ENCODE data around the gene C2orf68.
"Not testable (repeated sequence)": the region's sequence is repeated elsewhere in the genome, so short reads cannot be mapped to it uniquely, and the experiment has no call there.

C2orf68 gene

DNA sequence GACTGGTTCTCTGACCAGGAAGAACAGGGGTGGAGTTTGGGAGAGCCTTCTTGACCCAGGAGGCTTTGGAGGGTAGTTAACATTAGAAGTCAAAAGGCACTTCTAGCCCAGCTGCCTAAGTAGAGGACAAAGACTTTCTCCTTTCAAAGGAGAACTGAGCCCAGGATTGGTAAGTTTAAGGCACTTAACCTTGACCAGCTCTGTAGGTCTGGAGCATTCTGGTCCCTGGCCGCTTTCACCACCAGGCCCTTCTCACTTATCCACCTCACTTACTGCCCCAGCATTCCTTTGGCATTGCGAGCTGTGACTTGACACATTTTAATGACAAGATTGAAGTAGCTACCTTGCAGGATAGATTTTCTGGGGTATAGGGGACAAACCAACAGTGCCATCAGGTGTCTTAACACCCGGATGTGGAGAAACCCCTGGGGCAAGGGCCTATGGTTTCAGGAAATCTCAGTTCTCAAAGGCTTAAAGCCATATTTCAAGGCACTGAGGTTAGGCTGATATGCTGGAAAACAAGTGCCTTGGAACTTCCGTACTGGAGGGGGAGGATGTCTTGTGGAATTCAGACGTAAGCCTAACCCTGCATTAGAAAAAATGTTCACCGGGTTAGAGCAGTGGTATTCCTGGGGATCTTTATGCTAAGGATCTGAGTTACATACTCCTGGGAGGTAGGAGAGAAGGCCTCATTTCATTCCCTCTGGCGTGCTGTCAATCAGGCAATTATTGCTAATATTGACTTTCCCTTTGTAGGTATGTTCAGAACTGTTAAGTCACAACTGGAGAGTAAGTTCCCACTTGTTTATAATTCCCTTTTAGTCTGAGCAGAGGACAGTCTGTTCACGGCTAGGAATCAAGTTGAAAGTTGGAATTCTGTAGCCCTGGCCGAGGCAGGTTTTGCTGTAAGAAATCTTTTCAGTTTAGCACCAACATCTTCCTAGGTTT lies 4.3 kb downstream of the C2orf68 start:
- no peaks in the 10 kb centered on the region for H3K9me3 ChIP-seq (ENCODE audit: control insufficient read depth, low read length)
- no peak overlapping the region for H3K4me3 ChIP-seq (ENCODE audit: extremely low read depth, insufficient read depth, low read length, poor library complexity, severe bottlenecking)
- WGBS, 2 experiments (ENCODE audit: insufficient coverage in 2 of 2), result 94 to 98% methylated on average over 5 to 7 of the region's 9 CpGs
- peaks cover 37% of the 10 kb centered on the region for H3K36me3 ChIP-seq (ENCODE audit: control insufficient read depth, insufficient read depth, low read length)
- peaks cover 21% of the 10 kb centered on the region for H3K4me1 ChIP-seq (ENCODE audit: control insufficient read depth, insufficient read depth, low read length, poor library complexity, severe bottlenecking)
- no peak overlapping the region for H3K27ac ChIP-seq (ENCODE audit: low read depth, low read length, severe bottlenecking)

DNA sequence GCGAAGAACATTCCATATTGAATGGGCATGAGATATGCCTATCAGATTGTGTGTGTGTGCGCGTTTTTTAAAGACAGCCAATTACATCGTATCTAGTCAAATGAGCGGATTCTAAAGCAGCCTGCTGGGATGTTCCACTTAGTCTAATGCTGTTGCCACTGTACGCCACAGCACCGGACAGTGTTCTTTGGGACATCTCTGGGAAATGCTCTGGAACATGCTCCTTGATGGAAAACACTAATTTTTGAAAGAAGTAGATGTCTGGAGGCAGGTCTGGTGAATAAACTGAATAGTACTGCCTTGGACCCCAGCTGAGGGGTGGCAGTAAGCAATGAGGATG lies 5.8 kb downstream of the C2orf68 start:
- H3K4me3 ChIP-seq (ENCODE audit: extremely low read depth, insufficient read depth, low read length, poor library complexity, severe bottlenecking), result no peak overlapping the region
- peak overlapping the region; percentile 62 for H3K27ac ChIP-seq (ENCODE audit: low read depth, low read length, severe bottlenecking)
- no peaks in the 10 kb centered on the region for H3K9me3 ChIP-seq (ENCODE audit: control insufficient read depth, low read length)
- H3K36me3 ChIP-seq (ENCODE audit: control insufficient read depth, insufficient read depth, low read length), result peaks cover 37% of the 10 kb centered on the region
- peaks cover 21% of the 10 kb centered on the region for H3K4me1 ChIP-seq (ENCODE audit: control insufficient read depth, insufficient read depth, low read length, poor library complexity, severe bottlenecking)
- WGBS, 2 experiments (ENCODE audit: insufficient coverage in 2 of 2), result 94 to 97% methylated on average over 7 of the region's 7 CpGs

- Histone ChIP-seq H3K4me1 (ENCODE audit: control insufficient read depth, insufficient read depth, low read length, poor library complexity, severe bottlenecking) (peaks cover 21% of the 10 kb centered on the region), H3K9me3 (ENCODE audit: control insufficient read depth, low read length) (no peaks in the 10 kb centered on the region), H3K36me3 (ENCODE audit: control insufficient read depth, insufficient read depth, low read length) (peaks cover 39% of the 10 kb centered on the region), H3K4me3 (ENCODE audit: extremely low read depth, insufficient read depth, low read length, poor library complexity, severe bottlenecking) (no peak overlapping the region), H3K27ac (ENCODE audit: low read depth, low read length, severe bottlenecking) (peak overlapping the region; percentile 62)
- 91 to 93% methylated on average over 3 of the region's 4 CpGs for WGBS, 2 experiments (ENCODE audit: insufficient coverage in 2 of 2)
Measured at GRCh38 chr2:85605406-85606115, 6.3 kb downstream of the C2orf68 start.

DNA sequence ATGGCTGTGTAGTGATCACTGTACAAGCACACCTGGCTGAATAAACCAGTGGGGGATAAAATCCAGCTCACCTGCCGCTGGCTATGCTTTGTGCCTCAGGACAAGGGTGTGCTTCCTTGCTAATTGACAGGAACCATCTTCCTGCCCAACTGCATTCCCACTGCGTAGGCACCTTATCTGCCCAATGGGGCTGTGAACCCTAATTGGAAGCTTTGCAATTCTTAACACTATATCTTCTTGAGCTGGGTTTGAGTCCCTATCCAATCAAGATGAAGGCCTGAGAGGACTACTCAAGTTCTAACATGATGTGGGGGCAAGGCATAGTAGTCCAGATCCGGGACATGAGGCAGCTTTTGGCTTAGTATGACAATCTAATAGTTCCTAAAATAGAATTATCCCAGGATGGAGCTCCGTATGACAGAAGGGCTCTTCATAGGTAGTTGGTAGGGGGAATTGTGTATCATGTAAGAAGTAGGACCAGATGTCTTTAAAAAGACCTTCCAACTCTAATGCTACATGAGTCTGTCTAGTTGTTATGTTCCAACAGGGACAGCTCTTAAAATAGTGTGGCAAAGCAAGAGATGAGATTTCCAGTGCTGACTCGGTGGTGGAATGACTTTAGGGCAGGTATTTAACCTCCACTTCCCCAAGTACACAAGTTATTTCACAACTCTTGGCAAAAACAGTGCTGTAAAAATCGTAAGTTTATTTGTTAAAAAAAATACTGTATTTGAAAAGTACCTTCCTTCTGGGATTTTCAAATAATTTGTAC lies 7.1 kb downstream of the C2orf68 start:
- no peak overlapping the region for H3K27ac ChIP-seq (ENCODE audit: low read depth, low read length, severe bottlenecking)
- WGBS, 2 experiments (ENCODE audit: insufficient coverage in 2 of 2), result 94 to 100% methylated on average over 2 to 3 of the region's 6 CpGs
- H3K4me3 ChIP-seq (ENCODE audit: extremely low read depth, insufficient read depth, low read length, poor library complexity, severe bottlenecking), result no peak overlapping the region
- peaks cover 21% of the 10 kb centered on the region for H3K4me1 ChIP-seq (ENCODE audit: control insufficient read depth, insufficient read depth, low read length, poor library complexity, severe bottlenecking)
- H3K36me3 ChIP-seq (ENCODE audit: control insufficient read depth, insufficient read depth, low read length), result peaks cover 32% of the 10 kb centered on the region
- H3K9me3 ChIP-seq (ENCODE audit: control insufficient read depth, low read length), result no peaks in the 10 kb centered on the region

- WGBS, 2 experiments (ENCODE audit: insufficient coverage in 2 of 2), result 86 to 100% methylated on average over 2 to 3 of the region's 3 CpGs
- not testable (repeated sequence) for H3K9me3 ChIP-seq (ENCODE audit: control insufficient read depth, low read length); H3K27ac ChIP-seq (ENCODE audit: low read depth, low read length, severe bottlenecking); H3K4me3 ChIP-seq (ENCODE audit: extremely low read depth, insufficient read depth, low read length, poor library complexity, severe bottlenecking)
- H3K4me1 ChIP-seq (ENCODE audit: control insufficient read depth, insufficient read depth, low read length, poor library complexity, severe bottlenecking), result peaks cover 21% of the 10 kb centered on the region
- peaks cover 34% of the 10 kb centered on the region for H3K36me3 ChIP-seq (ENCODE audit: control insufficient read depth, insufficient read depth, low read length)
Measured at GRCh38 chr2:85604133-85604444, 7.8 kb downstream of the C2orf68 start.

DNA sequence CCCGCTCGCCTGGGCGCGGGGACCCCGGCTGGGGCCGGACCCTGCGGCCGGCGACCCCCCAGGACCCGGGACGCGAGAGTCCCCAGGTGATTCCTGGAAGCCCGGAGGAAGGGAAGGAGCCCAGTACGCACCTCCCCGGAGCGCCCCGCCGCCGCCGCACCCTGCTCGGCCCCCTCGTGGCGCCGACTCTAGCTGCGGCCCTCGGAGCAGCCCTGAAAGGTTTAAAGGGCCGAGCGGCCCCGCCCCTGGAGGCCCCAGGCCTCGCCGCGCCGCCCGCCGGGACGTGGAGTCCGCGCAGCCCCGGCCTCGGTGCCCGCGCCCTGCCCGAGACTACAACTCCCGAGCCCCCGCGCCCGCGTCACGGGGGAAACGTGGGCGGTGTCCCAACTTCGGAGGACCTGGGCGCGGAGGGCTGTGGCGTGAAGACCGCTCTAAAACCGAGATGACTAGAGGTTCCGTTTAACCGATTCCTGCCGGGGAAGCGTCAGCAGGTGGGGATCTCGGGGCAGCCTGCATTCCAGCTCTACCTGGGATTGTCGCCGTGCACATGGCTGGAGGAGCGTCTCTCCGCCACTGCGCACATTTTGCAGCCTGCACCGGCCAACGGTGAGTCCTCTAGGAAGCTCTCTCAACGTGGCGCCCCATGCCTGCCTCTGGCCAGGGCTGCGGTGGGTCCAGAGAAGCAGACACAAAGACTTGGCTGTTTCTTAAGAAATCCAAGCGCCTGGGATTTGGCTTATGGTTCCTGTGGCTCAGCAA lies 9.2 kb downstream of the C2orf68 start, which contains the start of gene TMEM150A:
TSS of gene TMEM150A (minus strand) at position 223 of the 759 bp plus-strand sequence. CDS start 750 bp downstream, outside the sequence.
- WGBS, 2 experiments (ENCODE audit: insufficient coverage in 2 of 2), result 0% methylated on average over 58 to 64 of the region's 73 CpGs

GRCh38 chr2:85601771-85602475 lies 9.9 kb downstream of the C2orf68 start:
- WGBS, 2 experiments (ENCODE audit: insufficient coverage in 2 of 2), result 6 to 8% methylated on average over 21 to 32 of the region's 36 CpGs
- peaks cover 38% of the 10 kb centered on the region for H3K36me3 ChIP-seq (ENCODE audit: control insufficient read depth, insufficient read depth, low read length)

More for the DNA sequence above, 9.2 kb downstream of the C2orf68 start, which contains the start of gene TMEM150A:
- Histone ChIP-seq H3K4me1 (ENCODE audit: control insufficient read depth, insufficient read depth, low read length, poor library complexity, severe bottlenecking) (peaks cover 16% of the 10 kb centered on the region), H3K36me3 (ENCODE audit: control insufficient read depth, insufficient read depth, low read length) (peaks cover 35% of the 10 kb centered on the region), H3K9me3 (ENCODE audit: control insufficient read depth, low read length) (no peaks in the 10 kb centered on the region), H3K4me3 (ENCODE audit: extremely low read depth, insufficient read depth, low read length, poor library complexity, severe bottlenecking) (peak within 1 kb of the TSS; percentile 82), H3K27ac (ENCODE audit: low read depth, low read length, severe bottlenecking) (peak within 1 kb of the TSS; percentile 60)

GRCh38 chr2:85600951-85601770 lies 10.7 kb downstream of the C2orf68 start:
- Histone ChIP-seq H3K4me3 (ENCODE audit: extremely low read depth, insufficient read depth, low read length, poor library complexity, severe bottlenecking) (peak overlapping the region; percentile 82), H3K27ac (ENCODE audit: low read depth, low read length, severe bottlenecking) (no peak overlapping the region), H3K9me3 (ENCODE audit: control insufficient read depth, low read length) (no peaks in the 10 kb centered on the region), H3K36me3 (ENCODE audit: control insufficient read depth, insufficient read depth, low read length) (peaks cover 45% of the 10 kb centered on the region), H3K4me1 (ENCODE audit: control insufficient read depth, insufficient read depth, low read length, poor library complexity, severe bottlenecking) (peaks cover 13% of the 10 kb centered on the region)
- WGBS, 2 experiments (ENCODE audit: insufficient coverage in 2 of 2), result 93 to 96% methylated on average over 3 of the region's 6 CpGs

More at GRCh38 chr2:85601771-85602475, 9.9 kb downstream of the C2orf68 start:
- Histone ChIP-seq H3K9me3 (ENCODE audit: control insufficient read depth, low read length) (no peaks in the 10 kb centered on the region), H3K27ac (ENCODE audit: low read depth, low read length, severe bottlenecking) (no peak overlapping the region), H3K4me3 (ENCODE audit: extremely low read depth, insufficient read depth, low read length, poor library complexity, severe bottlenecking) (peak overlapping the region; percentile 82), H3K4me1 (ENCODE audit: control insufficient read depth, insufficient read depth, low read length, poor library complexity, severe bottlenecking) (peaks cover 13% of the 10 kb centered on the region)

GRCh38 chr2:85600235-85600575 lies 11.7 kb downstream of the C2orf68 start:
- Histone ChIP-seq H3K4me3 (ENCODE audit: extremely low read depth, insufficient read depth, low read length, poor library complexity, severe bottlenecking) (no peak overlapping the region), H3K36me3 (ENCODE audit: control insufficient read depth, insufficient read depth, low read length) (peaks cover 45% of the 10 kb centered on the region), H3K4me1 (ENCODE audit: control insufficient read depth, insufficient read depth, low read length, poor library complexity, severe bottlenecking) (peaks cover 12% of the 10 kb centered on the region), H3K9me3 (ENCODE audit: control insufficient read depth, low read length) (no peaks in the 10 kb centered on the region), H3K27ac (ENCODE audit: low read depth, low read length, severe bottlenecking) (no peak overlapping the region)
- WGBS, 2 experiments (ENCODE audit: insufficient coverage in 2 of 2), result 86 to 100% methylated on average over 1 to 3 of the region's 3 CpGs
